Measurements from ENCODE around the gene GPD1. TPM values are rescaled to one million over a fixed set of nuclear protein-coding genes. Genes with fewer than 3 reads are reported as not detected.

The GPD1 gene
- total RNA-seq, 1 donor = not detected

GRCh38 chr12:50111395-50111692 lies 7.5 kb downstream of the GPD1 start:
- Histone ChIP-seq H3K27ac (ENCODE audit: low read depth, low read length) (peak overlapping the region; percentile 70), H3K9me3 (ENCODE audit: low read depth, low read length) (no peaks in the 10 kb centered on the region), H2AFZ (ENCODE audit: low read length) (peak overlapping the region; percentile 80), H3K36me3 (ENCODE audit: insufficient read depth, low read length) (peaks cover 3% of the 10 kb centered on the region), H4K20me1 (ENCODE audit: insufficient read depth, low read length) (peaks cover 5% of the 10 kb centered on the region), H3K27me3 (ENCODE audit: insufficient read depth, low read length) (no peaks in the 10 kb centered on the region), H3K4me3 (ENCODE audit: insufficient read depth, low read length) (peak overlapping the region; percentile 59), H3K4me1 (ENCODE audit: insufficient read depth, low read length) (peaks cover 23% of the 10 kb centered on the region), H3K79me2 (ENCODE audit: insufficient read depth, low read length) (peaks cover 36% of the 10 kb centered on the region), H3K4me2 (ENCODE audit: insufficient read depth, low read length) (peak overlapping the region; percentile 70)
- DNase-seq (ENCODE audit: insufficient read length, low spot score, missing footprints) = no peak
- no peak for TF ChIP-seq CTCF (IDR thresholded peaks at IDR 0.05; ENCODE audit: extremely low read depth, low read depth, low read length)

- Histone ChIP-seq H4K20me1 (ENCODE audit: insufficient read depth, low read length) (peaks cover 8% of the 10 kb centered on the region), H3K4me3 (ENCODE audit: insufficient read depth, low read length) (peak within 1 kb of the TSS; percentile 77), H3K4me2 (ENCODE audit: insufficient read depth, low read length) (peak within 1 kb of the TSS; percentile 89), H3K36me3 (ENCODE audit: insufficient read depth, low read length) (peaks cover 3% of the 10 kb centered on the region), H3K27ac (ENCODE audit: low read depth, low read length) (peak within 1 kb of the TSS; percentile 95), H3K9me3 (ENCODE audit: low read depth, low read length) (no peaks in the 10 kb centered on the region), H3K4me1 (ENCODE audit: insufficient read depth, low read length) (peaks cover 23% of the 10 kb centered on the region), H2AFZ (ENCODE audit: low read length) (peak within 1 kb of the TSS; percentile 85), H3K79me2 (ENCODE audit: insufficient read depth, low read length) (peaks cover 41% of the 10 kb centered on the region), H3K27me3 (ENCODE audit: insufficient read depth, low read length) (no peaks in the 10 kb centered on the region)
- TF ChIP-seq CTCF (IDR thresholded peaks at IDR 0.05; ENCODE audit: extremely low read depth, low read depth, low read length) = peak; percentile 93
- peak; percentile 99 for DNase-seq (ENCODE audit: insufficient read length, low spot score, missing footprints)
Measured at GRCh38 chr12:50111693-50112455, 8.1 kb downstream of the GPD1 start, which contains the start of gene COX14. Gene COX14 (plus strand): TSS chr12:50112236. CDS start chr12:50120044, 7,808 bp downstream.

- Histone ChIP-seq H3K79me2 (ENCODE audit: insufficient read depth, low read length) (peaks cover 48% of the 10 kb centered on the region), H3K27me3 (ENCODE audit: insufficient read depth, low read length) (no peaks in the 10 kb centered on the region), H3K4me1 (ENCODE audit: insufficient read depth, low read length) (peaks cover 23% of the 10 kb centered on the region), H3K27ac (ENCODE audit: low read depth, low read length) (peak overlapping the region; percentile 95), H3K4me3 (ENCODE audit: insufficient read depth, low read length) (peak overlapping the region; percentile 77), H3K36me3 (ENCODE audit: insufficient read depth, low read length) (peaks cover 3% of the 10 kb centered on the region), H4K20me1 (ENCODE audit: insufficient read depth, low read length) (peaks cover 8% of the 10 kb centered on the region), H2AFZ (ENCODE audit: low read length) (peak overlapping the region; percentile 85), H3K9me3 (ENCODE audit: low read depth, low read length) (no peaks in the 10 kb centered on the region), H3K4me2 (ENCODE audit: insufficient read depth, low read length) (peak overlapping the region; percentile 89)
- no peak for TF ChIP-seq CTCF (IDR thresholded peaks at IDR 0.05; ENCODE audit: extremely low read depth, low read depth, low read length)
- peak; percentile 87 for DNase-seq (ENCODE audit: insufficient read length, low spot score, missing footprints)
Measured at GRCh38 chr12:50112456-50113218, 8.8 kb downstream of the GPD1 start.

- H3K4me1 ChIP-seq (ENCODE audit: insufficient read depth, low read length) = peaks cover 6% of the 10 kb centered on the region
- no peak overlapping the region for H3K4me3 ChIP-seq (ENCODE audit: insufficient read depth, low read length)
- no peak overlapping the region for H3K27ac ChIP-seq (ENCODE audit: low read depth, low read length)
- peaks cover 12% of the 10 kb centered on the region for H3K36me3 ChIP-seq (ENCODE audit: insufficient read depth, low read length)
- H3K4me2 ChIP-seq (ENCODE audit: insufficient read depth, low read length) = no peak overlapping the region
- TF ChIP-seq CTCF (IDR thresholded peaks at IDR 0.05; ENCODE audit: extremely low read depth, low read depth, low read length) = no peak
- no peak overlapping the region for H2AFZ ChIP-seq (ENCODE audit: low read length)
- peaks cover 80% of the 10 kb centered on the region for H3K79me2 ChIP-seq (ENCODE audit: insufficient read depth, low read length)
- no peaks in the 10 kb centered on the region for H3K9me3 ChIP-seq (ENCODE audit: low read depth, low read length)
- DNase-seq (ENCODE audit: insufficient read length, low spot score, missing footprints) = peak; percentile 29
- peaks cover 13% of the 10 kb centered on the region for H4K20me1 ChIP-seq (ENCODE audit: insufficient read depth, low read length)
- H3K27me3 ChIP-seq (ENCODE audit: insufficient read depth, low read length) = no peaks in the 10 kb centered on the region
Measured at GRCh38 chr12:50117057-50117622, 13.3 kb downstream of the GPD1 start.

Data from osteoblast (primary cell).